Measurements from ENCODE around the gene SGSM1. TPM values are rescaled to one million over a fixed set of nuclear protein-coding genes. Genes with fewer than 3 reads are reported as not detected.

SGSM1 gene
- total RNA-seq, 2 donors from 2014 or later = 13.9 to 14.9 TPM

- Histone ChIP-seq H3K4me3 (no peak overlapping the region), H3K9me3 (no peaks in the 10 kb centered on the region), H3K27me3 (no peaks in the 10 kb centered on the region), H3K36me3 (no peaks in the 10 kb centered on the region), H3K4me1 (peaks cover 0 to 6% of the 10 kb centered on the region in 2 donors), H3K27ac (no peak overlapping the region)
- no peak for TF ChIP-seq CTCF (IDR thresholded peaks at IDR 0.05)
- no peak for DNase-seq (ENCODE audit: low spot score)
These were observed 24.4 kb downstream of the SGSM1 start for GRCh38 chr22:24830205-24830979.

- Histone ChIP-seq H3K36me3 (no peaks in the 10 kb centered on the region), H3K4me1 (peaks cover 0 to 6% of the 10 kb centered on the region in 2 donors), H3K27me3 (no peaks in the 10 kb centered on the region), H3K4me3 (no peak overlapping the region), H3K9me3 (no peaks in the 10 kb centered on the region), H3K27ac (no peak overlapping the region)
- no peak for TF ChIP-seq CTCF (IDR thresholded peaks at IDR 0.05)
- DNase-seq (ENCODE audit: low spot score) = no peak
These were observed 25.7 kb downstream of the SGSM1 start for GRCh38 chr22:24831687-24832086.

GRCh38 chr22:24833881-24834495, 28.0 kb downstream of the SGSM1 start:
- H3K27me3 ChIP-seq = no peaks in the 10 kb centered on the region
- no peaks in the 10 kb centered on the region for H3K4me1 ChIP-seq
- no peak overlapping the region for H3K4me3 ChIP-seq
- no peaks in the 10 kb centered on the region for H3K9me3 ChIP-seq
- TF ChIP-seq CTCF (IDR thresholded peaks at IDR 0.05) = no peak
- no peaks in the 10 kb centered on the region for H3K36me3 ChIP-seq
- H3K27ac ChIP-seq = no peak overlapping the region
- no peak for DNase-seq (ENCODE audit: low spot score)

GRCh38 chr22:24834845-24835570, 29.0 kb downstream of the SGSM1 start:
- TF ChIP-seq CTCF (IDR thresholded peaks at IDR 0.05) = peak in 1 of 2 donors; percentile 44
- no peak overlapping the region for H3K27ac ChIP-seq
- no peaks in the 10 kb centered on the region for H3K36me3 ChIP-seq
- H3K4me3 ChIP-seq = no peak overlapping the region
- H3K27me3 ChIP-seq = no peaks in the 10 kb centered on the region
- DNase-seq (ENCODE audit: low spot score) = no peak
- H3K4me1 ChIP-seq = no peaks in the 10 kb centered on the region
- no peaks in the 10 kb centered on the region for H3K9me3 ChIP-seq

- no peak for TF ChIP-seq CTCF (IDR thresholded peaks at IDR 0.05)
- no peaks in the 10 kb centered on the region for H3K36me3 ChIP-seq
These were observed 30.3 kb downstream of the SGSM1 start for GRCh38 chr22:24836282-24836681.

More at GRCh38 chr22:24836282-24836681, 30.3 kb downstream of the SGSM1 start:
- H3K4me1 ChIP-seq = peaks cover 0 to 2% of the 10 kb centered on the region in 2 donors
- no peaks in the 10 kb centered on the region for H3K27me3 ChIP-seq
- H3K4me3 ChIP-seq = no peak overlapping the region
- DNase-seq (ENCODE audit: low spot score) = no peak
- H3K9me3 ChIP-seq = no peaks in the 10 kb centered on the region
- no peak overlapping the region for H3K27ac ChIP-seq
